ENCODE data around the gene CT47C1. TPM values are rescaled to one million over a fixed set of nuclear protein-coding genes. Genes with fewer than 3 reads are reported as not detected.

The CT47C1 gene
- total RNA-seq, 1 donor, result not detected

DNA sequence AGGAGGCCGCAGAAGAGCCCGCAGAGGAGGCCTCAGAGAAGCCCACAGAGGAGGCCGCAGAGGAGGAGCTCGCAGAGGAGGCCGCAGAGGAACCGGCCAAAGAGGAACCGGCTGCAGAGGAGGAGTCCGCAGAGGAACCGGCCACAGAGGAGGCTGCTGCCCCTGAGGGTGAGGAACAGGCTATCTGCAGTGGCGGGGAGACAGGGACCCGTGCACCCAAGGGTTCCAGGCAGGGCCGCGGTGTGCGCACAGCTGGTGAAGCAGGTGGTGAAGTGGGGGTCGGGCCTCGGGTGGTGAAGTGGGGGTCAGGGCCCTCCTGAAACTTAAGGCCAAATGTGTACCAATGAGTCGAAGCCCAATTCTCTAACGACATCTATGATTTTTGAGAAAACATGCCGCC is 1.1 kb downstream of the CT47C1 start:
- TF ChIP-seq, protein P1, sequence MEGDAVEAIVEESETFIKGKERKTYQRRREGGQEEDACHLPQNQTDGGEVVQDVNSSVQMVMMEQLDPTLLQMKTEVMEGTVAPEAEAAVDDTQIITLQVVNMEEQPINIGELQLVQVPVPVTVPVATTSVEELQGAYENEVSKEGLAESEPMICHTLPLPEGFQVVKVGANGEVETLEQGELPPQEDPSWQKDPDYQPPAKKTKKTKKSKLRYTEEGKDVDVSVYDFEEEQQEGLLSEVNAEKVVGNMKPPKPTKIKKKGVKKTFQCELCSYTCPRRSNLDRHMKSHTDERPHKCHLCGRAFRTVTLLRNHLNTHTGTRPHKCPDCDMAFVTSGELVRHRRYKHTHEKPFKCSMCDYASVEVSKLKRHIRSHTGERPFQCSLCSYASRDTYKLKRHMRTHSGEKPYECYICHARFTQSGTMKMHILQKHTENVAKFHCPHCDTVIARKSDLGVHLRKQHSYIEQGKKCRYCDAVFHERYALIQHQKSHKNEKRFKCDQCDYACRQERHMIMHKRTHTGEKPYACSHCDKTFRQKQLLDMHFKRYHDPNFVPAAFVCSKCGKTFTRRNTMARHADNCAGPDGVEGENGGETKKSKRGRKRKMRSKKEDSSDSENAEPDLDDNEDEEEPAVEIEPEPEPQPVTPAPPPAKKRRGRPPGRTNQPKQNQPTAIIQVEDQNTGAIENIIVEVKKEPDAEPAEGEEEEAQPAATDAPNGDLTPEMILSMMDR (IDR thresholded peaks at IDR 0.05; ENCODE audit: insufficient read depth, low read depth, low read length), result no peak
- H3K4me3 ChIP-seq (ENCODE audit: low read depth, low read length), result no peak overlapping the region
- no peak for DNase-seq (ENCODE audit: low read depth)

DNA sequence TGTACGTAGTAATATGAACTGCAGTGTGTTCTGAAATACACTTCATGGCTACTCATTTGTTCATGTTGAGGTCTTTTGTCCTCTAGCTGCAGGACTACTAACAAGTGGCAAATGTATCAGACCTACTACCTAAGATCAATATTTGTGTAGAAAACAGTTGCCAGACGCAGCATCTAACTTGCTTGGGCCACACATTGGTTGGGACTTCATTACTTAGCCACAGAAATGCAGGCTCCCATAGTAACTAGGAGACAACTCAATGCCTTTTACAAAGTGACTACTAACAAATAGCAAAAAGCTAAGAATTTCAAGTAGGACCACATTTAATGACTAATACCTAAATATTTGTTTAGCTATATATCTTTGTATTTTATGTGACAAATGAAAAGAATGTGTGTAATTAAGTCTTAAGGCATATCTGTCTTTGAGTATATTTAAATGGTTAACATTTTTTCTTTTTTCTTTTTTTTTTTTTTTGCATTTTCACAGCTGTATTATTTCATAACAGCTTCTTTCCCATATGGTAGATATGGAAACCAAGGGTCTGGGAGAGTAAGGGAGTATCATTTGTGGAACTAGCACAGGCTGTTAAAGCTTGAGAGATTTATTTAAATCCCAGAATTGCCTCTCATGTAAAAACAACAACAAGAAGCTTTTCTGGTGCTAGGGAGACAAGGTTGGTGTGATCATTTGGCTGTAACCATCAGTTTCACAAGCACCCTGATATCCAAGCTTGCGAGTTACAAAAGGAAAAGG is 2.7 kb downstream of the CT47C1 start:
- no peak overlapping the region for H3K4me3 ChIP-seq (ENCODE audit: low read depth, low read length)
- DNase-seq (ENCODE audit: low read depth), result no peak
- TF ChIP-seq, protein P1 (IDR thresholded peaks at IDR 0.05; ENCODE audit: insufficient read depth, low read depth, low read length), result no peak

DNA sequence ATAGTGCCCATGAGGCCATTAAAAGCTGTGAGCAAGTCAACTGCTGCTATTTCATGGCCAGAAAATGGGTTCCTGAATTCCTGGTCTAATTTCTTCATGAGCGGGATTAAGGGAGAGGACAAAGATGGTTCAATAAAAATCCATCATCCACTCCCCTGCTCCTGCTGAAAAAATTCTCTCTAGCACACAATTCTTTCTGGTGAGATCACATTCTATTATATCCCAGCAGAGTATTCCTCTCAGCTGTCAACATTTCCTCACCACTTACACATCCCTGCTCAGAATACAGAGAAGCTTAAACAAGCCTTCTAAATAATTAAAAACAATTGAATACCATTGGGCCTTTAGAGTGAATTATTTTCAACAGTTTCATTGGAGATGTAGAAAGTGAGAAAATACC is 9.5 kb downstream of the CT47C1 start:
- no peak overlapping the region for H3K4me3 ChIP-seq (ENCODE audit: low read depth, low read length)
- TF ChIP-seq, protein P1 (IDR thresholded peaks at IDR 0.05; ENCODE audit: insufficient read depth, low read depth, low read length), result no peak
- no peak for DNase-seq (ENCODE audit: low read depth)

DNA sequence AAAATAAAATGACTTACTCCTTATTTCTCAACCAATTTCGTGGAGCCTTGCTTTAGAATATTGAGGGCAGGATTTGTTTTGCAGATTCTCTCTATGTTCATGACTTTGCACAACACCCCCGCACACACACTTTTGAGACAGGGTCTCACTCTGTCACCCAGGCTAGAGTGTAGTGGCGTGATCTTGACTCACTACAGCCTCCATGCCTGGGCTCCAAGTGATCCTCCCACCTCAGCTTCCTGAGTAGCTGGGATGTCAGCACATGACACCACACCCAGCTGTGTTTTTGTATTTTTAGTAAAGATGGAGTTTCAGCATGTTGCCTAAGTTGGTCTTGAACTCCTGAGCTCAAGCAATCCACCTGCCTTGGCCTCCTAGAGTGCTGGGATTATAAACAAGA is 12.0 kb downstream of the CT47C1 start:
- no peak overlapping the region for H3K4me3 ChIP-seq (ENCODE audit: low read depth, low read length)
- no peak for DNase-seq (ENCODE audit: low read depth)
- TF ChIP-seq, protein P1 (IDR thresholded peaks at IDR 0.05; ENCODE audit: insufficient read depth, low read depth, low read length), result no peak

DNA sequence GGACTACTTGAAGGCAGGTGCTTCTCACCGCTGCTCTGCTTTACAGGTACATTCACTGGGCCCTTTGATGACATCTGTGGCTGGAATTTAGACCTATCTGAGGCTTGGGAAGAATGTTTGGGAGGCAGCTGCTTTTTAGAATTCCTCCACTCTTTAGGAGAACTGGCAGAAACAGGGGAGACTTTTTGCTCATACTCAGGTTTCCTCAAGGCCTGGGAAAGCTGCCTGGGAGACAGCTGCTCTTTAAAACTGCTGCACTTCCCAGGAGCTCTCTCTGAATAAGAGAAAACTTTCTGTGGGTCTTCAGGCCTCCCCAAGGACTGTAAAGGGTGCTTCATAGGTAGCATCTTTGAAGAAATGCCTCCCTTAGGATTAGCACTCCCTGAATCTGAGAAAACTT is 14.3 kb downstream of the CT47C1 start:
- DNase-seq (ENCODE audit: low read depth), result no peak
- H3K4me3 ChIP-seq (ENCODE audit: low read depth, low read length), result no peak overlapping the region
- TF ChIP-seq, protein P1 (IDR thresholded peaks at IDR 0.05; ENCODE audit: insufficient read depth, low read depth, low read length), result no peak

DNA sequence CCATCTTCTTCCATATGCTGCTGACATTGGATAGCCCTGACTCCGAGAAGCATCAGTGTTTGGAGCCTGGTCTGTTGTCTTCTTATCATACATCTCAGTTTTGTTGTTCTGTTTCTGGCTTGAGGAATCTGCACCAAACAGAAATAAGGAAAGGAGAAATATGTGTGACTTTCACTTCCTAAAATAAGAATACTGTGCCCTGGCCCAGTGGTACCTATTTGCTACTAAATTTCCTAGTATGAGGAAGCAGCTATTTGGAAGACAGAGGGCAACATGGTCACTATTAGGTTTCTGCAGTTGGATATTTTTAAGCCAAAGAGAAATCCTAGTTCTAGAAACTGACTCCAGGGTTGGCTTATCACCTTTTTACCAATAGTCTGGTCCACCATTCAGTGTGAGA is 16.8 kb downstream of the CT47C1 start:
- no peak overlapping the region for H3K4me3 ChIP-seq (ENCODE audit: low read depth, low read length)
- DNase-seq (ENCODE audit: low read depth), result no peak
- TF ChIP-seq, protein P1 (IDR thresholded peaks at IDR 0.05; ENCODE audit: insufficient read depth, low read depth, low read length), result no peak

DNA sequence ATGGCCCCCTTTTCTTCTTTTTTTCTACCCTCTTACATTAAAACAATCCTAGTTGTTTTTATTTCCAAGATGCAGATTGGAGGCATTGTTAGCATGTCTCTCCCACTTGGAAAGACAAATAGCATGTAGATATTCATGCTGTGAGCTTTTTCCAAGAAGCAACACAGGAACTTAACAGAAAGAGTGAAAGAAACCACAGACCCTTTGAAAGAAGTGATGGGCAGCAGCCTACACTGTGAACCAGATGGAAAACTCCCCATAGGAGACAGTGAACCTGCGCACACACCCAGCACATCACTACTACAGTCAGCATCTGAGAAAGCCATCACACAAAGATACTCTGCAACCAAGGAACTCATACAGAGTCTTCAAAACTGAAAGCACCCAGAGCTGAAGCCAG is 17.8 kb downstream of the CT47C1 start:
- DNase-seq (ENCODE audit: low read depth), result no peak
- TF ChIP-seq, protein P1 (IDR thresholded peaks at IDR 0.05; ENCODE audit: insufficient read depth, low read depth, low read length), result no peak
- no peak overlapping the region for H3K4me3 ChIP-seq (ENCODE audit: low read depth, low read length)

All from fibroblast of villous mesenchyme (primary cell).